ENCODE data around the gene RNF34.

RNF34 gene

DNA sequence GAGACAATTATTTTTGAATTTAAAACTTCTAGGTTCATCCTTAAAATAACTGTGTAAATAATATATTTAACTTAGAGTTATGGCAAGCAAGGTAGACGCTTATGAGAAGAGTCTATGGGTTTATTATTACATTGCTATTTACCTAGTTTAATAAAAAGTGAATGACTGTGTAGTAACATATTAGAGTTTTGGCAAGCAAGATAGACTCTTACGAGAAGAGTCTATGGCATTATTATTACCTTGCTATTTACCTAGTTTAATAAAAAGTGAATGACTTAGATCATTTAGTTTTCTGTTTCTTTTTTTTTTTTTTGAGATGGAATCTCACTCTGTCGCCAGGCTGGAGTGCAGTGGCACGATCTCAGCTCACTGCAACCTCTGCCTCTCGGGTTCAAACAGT lies 3.8 kb downstream of the RNF34 start:
- TF ChIP-seq JUND (IDR thresholded peaks at IDR 0.05; ENCODE audit: low read depth): no peak

DNA sequence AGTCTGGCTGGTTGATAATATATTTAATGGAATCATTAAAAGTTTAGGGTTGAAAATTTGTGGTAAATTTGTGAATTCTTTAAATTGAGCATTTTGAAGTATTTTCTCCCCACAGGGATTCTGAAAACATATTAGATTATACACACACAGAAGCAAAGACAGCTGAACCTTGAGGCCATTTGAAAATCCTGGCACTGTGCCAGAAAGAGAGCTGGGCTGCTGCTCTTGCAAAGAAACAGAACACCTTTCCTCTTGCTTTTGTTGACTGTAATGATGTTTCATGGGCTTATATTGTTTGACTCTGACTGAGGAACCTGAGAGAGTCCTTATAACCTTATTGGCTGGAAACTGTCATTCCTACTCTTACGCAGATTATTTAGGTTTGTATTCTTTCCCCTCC lies 4.8 kb downstream of the RNF34 start:
- no peak for TF ChIP-seq JUND (IDR thresholded peaks at IDR 0.05; ENCODE audit: low read depth)
- peak in 1 of 2 experiments; percentile 82 for DNase-seq (ENCODE audit: low read depth in 1 of 2, low spot score in 1 of 2)
- in situ Hi-C loops (cut with HindIII; ENCODE audit: low pct_unique_long_range_greater_than_20kb, low sequenced_read_pairs): no loop called here

More for the DNA sequence above, 3.8 kb downstream of the RNF34 start:
- DNase-seq (ENCODE audit: low read depth in 1 of 2, low spot score in 1 of 2): no peak
- in situ Hi-C loops (cut with HindIII; ENCODE audit: low pct_unique_long_range_greater_than_20kb, low sequenced_read_pairs): no loop called here

DNA sequence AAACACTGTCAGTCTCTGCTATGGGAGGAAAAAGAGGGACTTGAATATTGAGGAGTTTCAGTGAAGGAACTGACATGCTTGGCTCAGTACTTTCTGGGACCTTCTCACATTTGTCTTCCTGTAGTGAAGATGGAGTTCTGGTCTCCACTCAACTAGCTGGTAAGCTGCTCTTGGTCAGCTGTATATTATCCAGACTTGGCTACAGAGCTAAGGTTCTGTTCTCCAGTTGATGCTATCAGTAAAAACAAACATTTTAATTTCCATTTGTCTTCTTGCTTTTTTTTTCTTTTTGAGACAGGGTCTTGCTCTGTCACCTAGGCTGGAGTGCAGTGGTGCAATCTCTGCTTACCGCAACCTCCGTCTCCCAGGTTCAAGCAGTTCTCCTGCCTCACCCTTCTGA lies 5.3 kb downstream of the RNF34 start:
- DNase-seq (ENCODE audit: low read depth in 1 of 2, low spot score in 1 of 2): peak in 1 of 2 experiments; percentile 18
- no peak for TF ChIP-seq JUND (IDR thresholded peaks at IDR 0.05; ENCODE audit: low read depth)
- in situ Hi-C loops (cut with HindIII; ENCODE audit: low pct_unique_long_range_greater_than_20kb, low sequenced_read_pairs): no loop called here

GRCh38 chr12:121413917-121414316 lies 14.0 kb downstream of the RNF34 start:
- in situ Hi-C loops (cut with HindIII; ENCODE audit: low pct_unique_long_range_greater_than_20kb, low sequenced_read_pairs): no loop called here

DNA sequence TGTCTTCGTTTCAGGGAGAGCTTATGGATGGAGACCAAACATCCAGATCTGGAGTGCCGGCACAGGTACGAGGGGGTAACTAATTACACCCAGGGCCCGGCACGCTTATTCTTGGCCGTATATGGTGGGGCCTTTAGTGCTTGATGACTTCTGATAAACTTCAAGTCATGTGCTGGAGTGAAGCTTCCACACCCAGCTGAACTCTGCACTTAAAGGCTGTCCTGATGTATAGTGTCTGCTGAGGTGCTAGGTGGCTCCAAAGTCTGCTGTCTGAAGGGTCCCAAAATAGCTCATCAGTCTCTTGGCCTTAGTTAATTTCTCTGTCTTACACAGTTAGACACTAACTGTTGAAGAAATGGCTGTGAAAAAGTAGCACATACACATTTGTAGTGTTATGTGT lies 17.9 kb downstream of the RNF34 start:
- no peak for DNase-seq (ENCODE audit: low read depth in 1 of 2, low spot score in 1 of 2)
- in situ Hi-C loops (cut with HindIII; ENCODE audit: low pct_unique_long_range_greater_than_20kb, low sequenced_read_pairs): no loop called here
- no peak for TF ChIP-seq JUND (IDR thresholded peaks at IDR 0.05; ENCODE audit: low read depth)

More at GRCh38 chr12:121413917-121414316, 14.0 kb downstream of the RNF34 start:
- TF ChIP-seq JUND (IDR thresholded peaks at IDR 0.05; ENCODE audit: low read depth): no peak
- DNase-seq (ENCODE audit: low read depth in 1 of 2, low spot score in 1 of 2): no peak

GRCh38 chr12:121420109-121420508 lies 20.2 kb downstream of the RNF34 start:
- TF ChIP-seq JUND (IDR thresholded peaks at IDR 0.05; ENCODE audit: low read depth): no peak
- no peak for DNase-seq (ENCODE audit: low read depth in 1 of 2, low spot score in 1 of 2)
- in situ Hi-C loops (cut with HindIII; ENCODE audit: low pct_unique_long_range_greater_than_20kb, low sequenced_read_pairs): no loop called here

DNA sequence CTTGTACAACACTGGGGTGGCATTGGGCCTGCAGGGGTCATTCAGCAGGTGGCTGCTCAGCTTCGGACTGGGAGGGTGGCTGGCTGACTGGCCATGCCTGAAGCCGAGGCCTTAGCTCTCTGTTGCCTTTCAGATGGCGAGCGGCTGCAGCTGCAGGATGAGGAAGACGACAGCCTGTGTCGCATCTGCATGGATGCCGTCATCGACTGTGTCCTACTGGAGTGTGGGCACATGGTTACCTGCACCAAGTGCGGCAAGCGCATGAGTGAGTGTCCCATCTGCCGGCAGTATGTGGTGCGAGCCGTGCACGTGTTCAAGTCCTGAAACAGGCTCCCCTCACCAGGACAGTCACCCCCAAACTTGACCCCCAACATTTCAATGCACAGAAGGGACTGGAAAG lies 23.3 kb downstream of the RNF34 start:
- in situ Hi-C loops (cut with HindIII; ENCODE audit: low pct_unique_long_range_greater_than_20kb, low sequenced_read_pairs): no loop called here
- DNase-seq (ENCODE audit: low read depth in 1 of 2, low spot score in 1 of 2): no peak
- TF ChIP-seq JUND (IDR thresholded peaks at IDR 0.05; ENCODE audit: low read depth): no peak

DNA sequence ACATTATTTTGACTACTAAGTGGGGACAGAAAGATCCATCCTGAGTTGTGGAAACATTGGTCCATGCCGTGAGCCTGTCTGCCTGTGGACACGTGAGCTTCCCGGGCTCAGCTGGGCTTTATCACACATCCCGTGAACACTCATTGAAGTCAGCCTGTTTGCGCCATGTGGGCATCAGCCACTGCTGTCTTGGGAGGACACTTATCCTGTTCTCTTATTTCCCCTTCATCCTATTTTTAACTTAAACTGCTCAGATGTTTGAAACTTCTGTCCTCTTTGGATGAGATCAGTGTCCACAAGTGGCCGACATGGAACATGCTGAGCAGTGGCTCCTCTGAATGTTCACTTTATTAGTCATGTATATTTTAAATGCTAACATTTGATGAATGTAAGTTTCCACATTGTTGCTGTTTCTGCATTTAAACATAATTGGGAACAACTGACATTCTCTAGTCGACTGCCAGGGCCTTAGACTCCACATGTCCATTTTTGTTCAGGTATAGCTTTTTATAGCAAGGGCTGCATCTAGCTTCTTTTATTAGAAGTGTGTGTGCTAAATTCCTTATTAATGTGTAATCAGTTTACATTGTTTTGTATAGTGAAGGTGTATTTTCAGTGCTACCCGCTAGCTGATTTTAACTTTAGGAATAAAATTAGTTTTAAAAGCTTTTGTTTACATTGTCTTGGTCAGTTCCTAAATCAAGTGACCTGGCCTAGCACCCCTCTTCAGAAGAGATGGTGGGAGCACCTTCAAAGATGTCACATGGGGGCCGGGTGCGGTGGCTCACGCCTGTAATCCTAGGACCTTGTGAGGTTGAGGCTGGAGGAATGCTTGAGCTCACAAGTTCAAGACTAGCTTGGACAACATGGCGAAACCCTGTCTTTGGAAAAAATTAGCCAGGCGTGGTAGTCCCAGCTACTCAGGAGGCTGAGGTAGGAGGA lies 24.0 kb downstream of the RNF34 start:
- in situ Hi-C loops (cut with HindIII; ENCODE audit: low pct_unique_long_range_greater_than_20kb, low sequenced_read_pairs): no loop called here
- DNase-seq (ENCODE audit: low read depth in 1 of 2, low spot score in 1 of 2): no peak
- TF ChIP-seq JUND (IDR thresholded peaks at IDR 0.05; ENCODE audit: low read depth): no peak

- in situ Hi-C loops (cut with HindIII; ENCODE audit: low pct_unique_long_range_greater_than_20kb, low sequenced_read_pairs): no loop called here
- no peak for TF ChIP-seq JUND (IDR thresholded peaks at IDR 0.05; ENCODE audit: low read depth)
- DNase-seq (ENCODE audit: low read depth in 1 of 2, low spot score in 1 of 2): no peak
Observed at GRCh38 chr12:121424624-121424975, 24.7 kb downstream of the RNF34 start.

- in situ Hi-C loops (cut with HindIII; ENCODE audit: low pct_unique_long_range_greater_than_20kb, low sequenced_read_pairs): no loop called here
- no peak for TF ChIP-seq JUND (IDR thresholded peaks at IDR 0.05; ENCODE audit: low read depth)
- no peak for DNase-seq (ENCODE audit: low read depth in 1 of 2, low spot score in 1 of 2)
Observed at GRCh38 chr12:121427556-121428050, 27.7 kb downstream of the RNF34 start.

DNA sequence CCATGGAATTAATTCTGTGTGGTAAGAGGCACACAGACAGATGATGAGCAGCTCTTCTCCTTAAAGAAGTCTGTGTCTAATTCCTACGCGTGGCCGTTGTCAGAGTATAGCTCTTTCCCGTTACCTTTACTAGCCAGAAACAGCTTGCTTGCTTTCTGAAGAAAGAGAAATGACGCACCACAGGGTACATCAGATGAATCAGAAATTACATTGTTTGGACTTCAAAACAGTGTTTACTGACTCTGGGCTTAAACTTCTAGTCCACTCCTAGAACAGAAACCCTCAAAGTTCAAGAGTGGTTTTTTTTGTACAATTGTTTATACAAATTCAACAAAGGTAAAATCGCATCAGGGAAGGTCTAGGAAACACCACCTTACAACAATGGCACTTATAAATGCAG lies 29.0 kb downstream of the RNF34 start:
- DNase-seq (ENCODE audit: low read depth in 1 of 2, low spot score in 1 of 2): no peak
- TF ChIP-seq JUND (IDR thresholded peaks at IDR 0.05; ENCODE audit: low read depth): no peak
- in situ Hi-C loops (cut with HindIII; ENCODE audit: low pct_unique_long_range_greater_than_20kb, low sequenced_read_pairs): no loop called here

DNA sequence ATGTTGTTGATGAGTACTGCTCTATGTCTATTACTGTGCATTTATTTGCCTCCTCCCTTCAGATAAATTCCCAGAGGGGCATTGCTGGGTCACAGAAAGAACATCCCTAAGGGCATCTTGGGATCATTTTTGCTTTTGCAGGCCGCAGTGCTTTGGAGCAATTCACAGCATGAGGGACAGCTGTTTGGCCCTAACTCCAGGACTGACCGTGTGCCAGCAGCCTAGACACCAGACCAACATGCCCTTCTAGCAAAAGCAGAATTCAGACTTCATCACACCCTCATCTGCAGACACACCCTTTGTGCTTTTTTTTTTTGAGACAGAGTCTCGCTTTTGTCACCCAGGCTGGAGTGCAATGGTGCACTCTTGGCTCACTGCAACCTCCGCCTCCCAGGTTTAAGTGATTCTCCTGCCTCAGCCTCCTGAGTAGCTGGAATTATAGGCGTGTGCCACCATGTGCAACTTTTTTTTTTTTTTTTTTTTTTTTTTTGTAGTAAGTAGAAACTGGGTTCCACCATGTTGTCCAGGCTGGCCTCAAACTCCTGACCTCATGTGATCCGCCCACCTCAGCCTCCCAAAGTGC lies 31.0 kb downstream of the RNF34 start:
- TF ChIP-seq JUND (IDR thresholded peaks at IDR 0.05; ENCODE audit: low read depth): no peak
- in situ Hi-C loops (cut with HindIII; ENCODE audit: low pct_unique_long_range_greater_than_20kb, low sequenced_read_pairs): no loop called here
- no peak for DNase-seq (ENCODE audit: low read depth in 1 of 2, low spot score in 1 of 2)

GRCh38 chr12:121432740-121433480 lies 33.0 kb downstream of the RNF34 start:
- no peak for TF ChIP-seq JUND (IDR thresholded peaks at IDR 0.05; ENCODE audit: low read depth)
- no peak for DNase-seq (ENCODE audit: low read depth in 1 of 2, low spot score in 1 of 2)
- in situ Hi-C loops (cut with HindIII; ENCODE audit: low pct_unique_long_range_greater_than_20kb, low sequenced_read_pairs): no loop called here

All from T47D (cell line).